HS-27A (cell line): Measurements from ENCODE around the gene DUSP10.

Experiments used
- DNase-seq: peaks from one replicate; pipeline ENCODE4 v3.0.0-alpha.2; 2012; ENCODE audit warnings: low read depth, missing footprints

Gene DUSP10

DNA sequence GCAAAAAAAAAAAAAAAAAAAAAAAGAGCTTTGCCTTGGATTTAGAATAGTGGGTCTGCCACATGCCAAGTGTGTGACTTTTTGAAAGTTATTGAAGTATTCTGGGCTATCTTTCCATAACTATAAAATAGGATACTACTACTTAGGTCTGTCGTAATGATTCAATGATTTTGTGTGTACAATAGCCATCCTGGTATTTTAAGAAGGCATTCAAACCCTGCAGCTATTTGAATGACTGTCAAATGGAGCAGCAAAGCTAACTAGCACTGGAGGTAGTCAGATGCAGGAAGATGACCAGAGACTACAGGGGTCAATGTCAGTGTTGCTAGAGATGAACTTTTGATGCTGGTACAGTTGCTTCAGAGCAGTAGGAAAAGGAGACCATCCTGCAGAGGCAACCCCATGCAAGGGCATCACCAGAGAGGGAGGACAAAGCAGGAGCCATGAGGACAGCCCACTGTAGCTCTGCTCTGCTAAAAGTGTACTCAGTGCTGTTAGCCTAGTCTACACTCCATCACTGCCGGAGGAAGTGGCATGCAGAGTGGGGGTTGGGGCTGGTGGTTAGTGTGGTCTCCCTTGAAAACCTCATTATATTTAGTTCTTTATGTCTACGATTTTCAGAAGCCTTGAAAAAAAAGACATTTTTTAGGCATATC is 29.0 kb downstream of the DUSP10 start:
- DNase-seq = no peak

DNA sequence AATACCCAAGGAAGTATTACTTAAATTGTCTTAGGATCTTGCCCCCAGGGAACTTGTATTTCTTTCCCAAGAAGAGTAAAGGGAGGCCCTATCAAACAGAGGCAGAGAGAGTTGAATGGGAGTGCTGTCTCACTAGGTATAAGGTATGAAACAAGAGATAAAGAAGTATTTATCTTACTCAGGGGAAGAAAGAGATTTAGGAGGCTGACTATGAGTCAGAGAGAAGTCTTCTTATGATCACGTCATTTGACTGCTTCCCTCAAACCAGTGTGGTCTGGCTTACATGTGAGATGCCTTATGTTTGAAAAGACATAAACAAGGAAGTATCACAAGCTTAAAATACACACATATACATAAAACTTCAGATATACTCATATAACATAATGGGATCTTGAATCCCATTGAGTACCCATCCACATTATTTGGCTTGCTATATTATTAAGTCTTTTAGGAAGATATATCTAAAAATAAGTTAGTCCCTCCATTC is 29.6 kb downstream of the DUSP10 start:
- no peak for DNase-seq

DNA sequence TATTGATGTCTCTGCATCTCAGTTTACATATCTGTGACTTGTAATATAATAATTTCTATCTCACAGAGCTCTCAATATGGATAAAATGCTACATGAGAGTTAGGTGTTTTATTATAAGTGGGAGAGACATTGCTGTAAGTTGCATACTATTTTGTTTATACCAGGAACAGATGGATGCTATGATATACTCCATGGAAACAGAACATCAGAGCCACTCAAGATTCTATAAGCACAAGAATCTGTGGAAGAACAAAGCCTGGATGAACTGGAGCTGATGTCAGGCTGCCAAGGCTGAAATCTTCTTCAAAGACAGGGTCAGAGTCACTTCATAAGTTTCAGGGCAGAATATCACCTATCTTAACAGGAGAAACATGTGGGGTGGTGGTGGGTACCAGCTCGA is 30.2 kb downstream of the DUSP10 start:
- no peak for DNase-seq

DNA sequence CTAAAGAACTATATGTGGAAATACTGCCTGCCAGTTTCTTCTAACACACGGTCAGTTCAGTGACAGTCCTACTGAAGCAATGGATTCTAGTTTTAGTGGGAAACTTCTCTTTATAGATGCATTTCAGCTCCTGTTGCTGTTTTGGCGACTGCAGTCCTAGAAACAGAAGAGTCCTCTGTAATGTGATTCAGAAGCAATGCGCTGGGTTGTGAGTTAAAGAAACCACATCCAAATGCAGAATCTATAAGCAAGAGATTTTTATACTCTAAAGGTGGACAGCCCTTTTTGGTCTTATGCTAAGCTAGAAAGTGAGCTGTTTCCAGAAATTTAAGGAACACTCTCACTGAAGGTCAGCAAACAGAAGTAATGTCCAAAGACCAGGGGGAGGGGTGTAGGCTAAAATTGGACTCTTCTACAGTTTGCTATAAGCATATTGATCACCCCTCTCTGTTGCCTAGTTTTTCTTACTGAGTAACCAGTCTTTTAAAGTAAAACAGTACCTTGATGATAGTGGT is 30.8 kb downstream of the DUSP10 start:
- DNase-seq = no peak

DNA sequence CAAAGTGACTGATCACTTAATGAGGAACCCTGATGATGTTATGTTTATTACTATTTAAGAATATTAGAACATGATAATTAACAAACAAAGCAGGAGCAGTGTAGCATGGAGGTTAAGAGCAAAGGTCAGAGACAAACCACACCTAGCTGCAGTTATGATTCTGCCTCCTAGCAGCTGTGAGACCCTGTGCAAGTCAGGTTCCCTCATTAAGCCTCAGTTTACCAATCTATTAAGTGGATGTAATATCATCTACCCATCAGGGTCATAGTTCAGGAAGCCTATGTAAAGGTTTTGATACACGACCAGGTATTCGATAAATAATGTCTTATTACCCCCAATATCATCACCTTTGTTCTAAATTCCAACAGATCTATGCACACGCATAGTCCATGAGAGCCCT is 32.0 kb downstream of the DUSP10 start:
- DNase-seq = no peak

DNA sequence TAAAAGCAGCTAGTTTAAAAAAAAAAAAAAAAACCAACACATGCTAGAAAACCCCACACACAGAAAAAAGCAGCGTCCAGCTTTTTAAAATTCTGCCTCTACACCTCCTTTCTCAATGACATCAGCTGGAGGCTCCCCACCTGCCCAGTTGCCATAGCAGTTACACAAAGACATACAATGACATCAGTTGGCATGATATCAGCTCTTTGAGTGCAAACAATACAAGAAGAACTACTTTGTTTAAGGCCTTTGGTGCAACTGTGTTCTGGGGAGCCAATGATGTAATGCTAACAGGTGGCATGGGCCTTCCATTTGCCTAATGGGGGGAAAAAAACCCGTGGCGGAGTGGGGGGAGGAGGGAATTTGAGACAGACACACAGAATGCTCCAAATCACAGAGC is 32.9 kb downstream of the DUSP10 start:
- DNase-seq = no peak

DNA sequence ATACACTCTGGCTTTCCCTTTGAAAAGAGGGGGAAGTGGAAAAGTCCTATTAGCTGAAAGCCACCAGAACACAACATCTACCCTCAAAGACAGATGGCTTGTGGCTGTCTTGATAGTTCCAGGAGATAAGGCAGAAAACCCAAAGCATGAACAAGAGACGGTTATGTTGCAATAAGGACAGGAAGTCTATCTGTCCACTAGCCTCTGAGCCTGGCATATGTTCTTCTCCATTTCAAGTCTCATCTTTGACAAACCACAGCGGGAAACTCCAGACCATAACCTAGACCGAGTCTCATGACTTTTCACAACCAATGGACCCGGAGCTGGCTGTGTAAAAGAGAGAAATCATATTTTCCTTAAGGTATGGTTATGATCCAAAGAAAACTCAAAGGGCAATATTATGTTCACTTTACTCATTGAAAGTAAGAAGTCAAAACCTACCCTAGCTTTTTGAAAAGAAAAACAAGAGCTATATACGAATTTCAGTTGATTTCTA is 33.8 kb downstream of the DUSP10 start:
- no peak for DNase-seq

DNA sequence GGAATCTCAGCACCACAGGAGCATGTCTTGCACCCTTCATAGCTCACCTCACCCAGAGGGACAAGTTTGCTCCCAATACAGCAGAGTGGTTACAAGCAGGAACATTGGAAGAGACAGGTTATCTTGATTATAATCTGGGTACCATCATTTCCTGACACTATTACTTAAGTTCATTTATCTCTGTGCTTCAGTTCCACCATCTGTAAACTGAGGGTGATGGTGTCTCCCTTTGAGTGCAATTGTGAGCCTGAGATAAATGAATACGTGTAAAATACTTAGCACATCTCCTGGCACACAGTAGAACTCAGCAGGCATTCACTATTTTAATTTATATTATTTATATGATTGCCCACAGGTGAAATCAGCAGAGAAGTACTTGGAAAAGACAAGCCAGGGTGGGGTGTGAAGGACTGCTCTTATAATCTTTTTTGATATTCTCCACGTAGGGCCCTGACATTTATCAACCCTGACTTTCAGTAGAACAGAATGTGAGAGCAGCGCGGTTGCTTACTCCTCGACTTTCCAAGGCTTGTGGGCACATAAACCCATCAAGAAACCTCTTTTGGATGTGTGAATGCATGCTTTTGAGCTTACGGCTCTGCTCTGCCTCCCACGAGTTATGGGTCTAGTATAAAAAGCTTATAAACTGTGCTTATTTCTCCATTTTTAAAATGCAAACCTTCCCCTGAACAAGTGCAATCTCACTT is 34.9 kb downstream of the DUSP10 start:
- no peak for DNase-seq

DNA sequence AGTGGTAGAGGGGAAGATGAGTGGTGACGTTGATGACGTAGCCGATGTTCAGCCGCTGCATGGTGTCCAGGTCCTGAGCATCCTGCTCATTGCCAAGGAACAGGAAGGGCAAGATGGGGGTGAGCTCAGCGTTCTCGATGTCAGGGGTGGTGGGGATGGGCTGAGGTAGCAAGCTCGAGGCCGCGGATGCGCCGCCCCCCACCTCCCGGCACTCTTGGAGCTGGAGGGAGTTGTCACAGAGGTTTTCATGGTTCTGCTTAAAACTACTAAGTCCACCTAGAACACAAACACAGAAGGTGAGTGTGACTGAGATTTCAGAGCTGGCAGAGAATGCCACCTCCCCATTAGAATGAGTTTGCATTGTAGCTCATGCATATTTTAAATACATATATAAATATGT is 35.7 kb downstream of the DUSP10 start:
- no peak for DNase-seq

DNA sequence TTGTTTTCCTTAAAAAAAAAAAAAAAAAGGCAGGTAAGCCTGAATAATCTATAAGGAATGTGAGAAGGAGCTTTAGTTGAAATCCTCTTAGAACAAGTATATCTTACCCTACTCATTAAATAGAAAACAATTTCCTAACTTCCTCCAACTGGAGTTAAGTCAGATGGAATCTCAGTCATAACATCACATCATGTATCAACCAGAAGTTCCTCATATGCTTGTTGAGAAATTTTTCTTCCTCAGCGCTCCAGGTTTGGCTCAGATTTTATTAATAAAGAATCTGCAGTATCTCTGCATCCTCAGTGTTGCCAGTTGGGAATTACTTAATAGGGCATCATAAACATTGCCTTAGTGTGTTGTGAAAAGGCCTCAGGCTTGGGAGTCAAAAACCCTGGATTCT is 37.6 kb downstream of the DUSP10 start:
- no peak for DNase-seq

DNA sequence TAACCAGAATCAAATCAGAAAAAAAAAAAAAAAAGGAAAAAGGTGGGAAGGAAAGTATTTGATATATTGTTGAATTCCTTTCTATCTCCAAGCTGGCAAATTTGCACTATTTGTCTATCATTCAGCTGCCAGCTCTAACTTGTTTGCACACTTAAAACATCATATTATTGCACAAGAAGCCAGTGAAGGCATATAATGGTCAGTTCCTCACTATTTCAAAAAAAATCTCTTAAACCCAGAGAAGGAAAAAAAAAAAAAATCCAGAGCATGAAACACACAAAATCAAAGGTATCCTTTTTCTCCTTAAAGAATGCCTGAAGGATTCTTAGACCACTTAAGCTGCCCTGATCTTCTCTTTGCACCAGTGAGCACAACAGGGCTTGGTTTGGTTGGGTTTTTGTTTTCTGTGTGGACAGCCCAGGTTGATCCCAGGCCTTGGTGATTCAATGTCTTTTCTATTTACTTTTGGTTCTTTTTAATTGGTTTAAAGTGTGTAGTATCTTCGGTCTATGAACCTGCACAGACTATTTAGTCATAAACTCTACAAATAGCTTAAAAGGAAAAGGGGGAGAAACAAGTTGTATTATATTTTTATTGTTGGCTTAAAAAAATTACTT is 40.2 kb downstream of the DUSP10 start:
- no peak for DNase-seq

DNA sequence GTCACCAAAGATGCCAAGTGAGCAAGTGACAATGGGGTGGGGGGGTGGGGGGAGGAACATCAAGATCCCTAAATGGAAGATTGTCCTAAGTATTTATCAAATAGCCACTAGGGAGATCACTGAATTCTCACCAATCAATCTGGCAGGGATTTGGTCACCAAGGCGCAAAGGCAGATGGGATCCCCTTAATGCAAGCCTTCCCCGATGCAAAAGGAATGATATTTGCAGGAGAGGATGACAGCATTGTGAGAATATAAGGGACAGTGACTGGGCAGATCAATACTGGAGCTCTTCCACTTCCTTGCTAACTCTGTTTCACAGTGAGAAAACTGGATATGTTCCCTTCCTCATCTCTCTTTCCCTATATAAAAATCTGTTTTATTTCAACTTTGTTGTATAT is 40.9 kb downstream of the DUSP10 start:
- DNase-seq = no peak

DNA sequence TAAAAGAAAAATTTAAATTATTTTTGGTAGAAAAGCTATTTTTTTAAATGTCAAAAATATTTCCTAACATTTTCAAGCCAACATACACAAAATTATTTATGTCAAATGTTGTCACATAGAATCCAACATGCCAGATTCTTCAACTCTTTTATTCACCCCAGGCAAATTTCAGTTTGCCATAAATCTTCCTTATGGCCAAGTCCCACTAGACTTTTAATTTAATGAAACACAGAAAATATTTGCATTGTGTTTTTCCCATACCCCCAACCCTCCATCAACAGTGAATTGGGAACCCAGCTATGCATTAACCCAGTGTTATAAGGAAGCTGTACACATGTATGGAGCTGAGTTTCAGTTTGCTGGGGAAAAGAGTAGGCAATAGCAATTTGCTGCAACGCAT is 41.4 kb downstream of the DUSP10 start:
- no peak for DNase-seq

DNA sequence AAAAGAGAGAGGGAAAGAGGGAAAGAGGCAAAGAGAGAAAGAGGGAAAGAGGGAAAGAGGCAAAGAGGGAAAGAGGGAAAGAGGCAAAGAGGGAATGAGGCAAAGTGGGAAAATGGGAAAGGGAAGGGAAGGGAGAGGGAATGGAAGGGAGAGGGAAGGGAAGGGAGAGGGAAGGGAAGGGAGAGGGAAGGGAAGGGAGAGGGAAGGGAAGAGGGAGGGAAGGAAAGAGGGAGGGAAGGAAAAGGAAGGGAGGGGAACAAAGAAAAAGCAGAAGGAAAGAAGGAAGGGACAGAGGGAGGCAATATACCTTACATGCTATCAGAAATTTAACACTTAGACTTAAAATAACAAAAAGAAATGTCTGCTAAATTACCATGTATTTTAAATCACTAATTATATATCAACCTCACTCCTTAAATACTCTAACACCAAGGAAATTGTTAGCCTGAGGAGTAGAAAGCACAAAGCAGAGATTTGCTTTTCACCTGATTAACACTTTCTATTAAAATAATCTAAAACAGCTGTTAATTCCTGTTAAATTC is 41.8 kb downstream of the DUSP10 start:
- DNase-seq = no peak

DNA sequence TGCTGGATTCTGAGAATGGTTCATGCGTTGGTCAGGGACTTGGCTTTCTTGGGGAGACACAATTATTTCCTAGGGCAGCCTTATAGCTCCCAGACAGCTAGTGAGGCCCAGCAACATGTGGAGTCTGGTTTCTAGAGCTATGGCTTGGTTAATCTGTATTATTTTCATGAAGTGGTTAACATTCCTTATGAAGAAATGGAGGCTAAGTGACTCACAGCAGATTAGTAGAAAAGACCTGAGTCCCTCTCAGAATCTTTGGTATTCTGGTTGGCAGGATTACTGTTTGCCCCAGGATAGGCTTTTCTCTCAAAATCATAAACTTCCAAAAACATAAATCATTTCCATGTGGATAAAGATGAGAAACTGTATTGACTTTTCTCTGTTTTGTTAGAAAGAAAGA is 42.3 kb downstream of the DUSP10 start:
- DNase-seq = no peak

DNA sequence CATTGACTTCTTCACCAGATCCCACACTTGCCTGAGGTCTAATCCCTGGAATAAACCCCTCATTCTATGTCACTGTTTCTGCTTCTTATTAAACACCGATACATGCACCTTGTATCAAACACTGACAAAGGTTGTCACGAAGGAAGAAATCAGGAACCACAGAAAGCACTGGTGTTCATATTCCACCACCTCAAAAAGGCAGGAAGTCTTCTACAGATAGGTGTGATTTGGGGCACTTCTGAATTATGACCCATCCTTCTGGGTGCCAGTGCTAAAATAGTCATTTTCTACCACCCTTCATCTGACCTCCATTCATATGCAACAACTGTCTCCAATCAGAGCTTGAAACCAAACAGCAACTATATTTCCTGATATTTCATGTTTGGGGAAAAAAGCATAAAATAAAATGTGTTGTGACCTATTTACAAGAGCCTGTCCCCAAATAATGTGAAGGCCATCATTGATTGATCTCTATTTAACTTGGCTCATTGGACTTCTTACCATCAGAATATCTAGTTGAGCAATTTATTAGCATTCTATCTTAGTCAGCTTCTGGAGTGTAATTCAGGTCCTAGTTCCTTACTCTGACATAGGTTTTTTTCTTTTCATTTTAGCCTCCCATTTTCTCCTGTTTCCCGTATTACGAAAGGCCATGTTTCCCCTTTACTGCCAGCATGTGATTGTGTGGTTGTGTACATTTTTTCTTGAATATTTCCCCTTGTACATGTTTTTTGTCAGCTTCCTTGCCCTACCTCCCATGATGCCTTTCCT is 43.1 kb downstream of the DUSP10 start:
- DNase-seq = no peak

DNA sequence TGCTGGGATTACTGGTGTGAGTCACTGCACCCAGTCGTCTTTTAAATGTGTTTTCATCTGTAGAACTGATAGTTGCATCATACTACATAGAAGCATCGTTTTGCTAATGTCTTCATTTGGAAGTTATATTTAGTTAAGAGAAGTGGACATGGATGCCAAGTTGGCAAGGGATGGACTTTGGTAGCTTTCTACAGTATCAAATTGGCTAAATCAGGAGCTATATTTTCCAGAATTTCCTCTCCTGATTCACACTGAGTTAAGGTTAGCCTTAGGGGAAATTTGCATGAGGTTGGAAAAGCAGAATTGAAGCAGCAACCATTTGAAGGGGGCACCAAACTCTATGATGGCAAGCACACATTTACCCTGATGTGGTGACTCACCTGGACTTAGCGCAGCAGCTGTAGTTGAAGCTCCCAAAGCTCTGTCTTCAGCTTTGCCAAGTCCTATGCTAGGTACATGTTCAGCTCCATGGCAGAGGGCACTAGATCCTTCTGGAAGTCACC is 43.9 kb downstream of the DUSP10 start:
- DNase-seq = no peak

DNA sequence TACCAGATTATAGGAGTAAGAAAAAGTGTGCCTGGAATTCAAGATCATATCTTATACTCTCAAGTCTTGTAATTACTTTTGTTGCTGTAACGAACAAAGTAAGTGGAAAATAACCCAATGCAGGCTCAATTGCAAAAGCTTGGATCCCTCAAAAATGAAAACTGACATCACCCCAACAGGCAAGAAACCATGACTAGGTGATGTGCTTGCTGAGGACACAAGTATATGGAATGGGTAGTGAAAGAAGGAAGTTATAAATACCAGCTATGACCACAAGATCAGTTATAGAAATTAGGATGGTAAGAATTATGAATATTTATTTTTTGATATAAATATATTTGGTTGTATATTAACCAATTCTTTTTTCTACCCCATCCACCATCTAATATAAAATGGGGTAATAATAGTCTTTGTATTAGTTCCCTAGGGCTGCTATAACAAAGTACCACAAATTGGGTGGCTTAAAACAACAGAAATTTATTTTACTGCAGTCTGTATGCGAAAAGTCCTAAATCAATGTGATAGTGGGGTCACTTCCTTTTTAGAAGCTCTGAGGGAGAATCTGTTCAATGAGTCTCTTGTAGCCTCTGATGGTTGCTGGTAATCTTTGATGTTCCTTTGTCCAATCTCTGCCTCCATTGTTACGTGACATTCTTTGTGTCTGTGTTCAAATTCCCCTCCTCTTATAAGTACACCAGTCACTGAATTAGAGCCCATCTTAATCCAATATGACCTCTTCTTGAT is 45.0 kb downstream of the DUSP10 start:
- DNase-seq = no peak

DNA sequence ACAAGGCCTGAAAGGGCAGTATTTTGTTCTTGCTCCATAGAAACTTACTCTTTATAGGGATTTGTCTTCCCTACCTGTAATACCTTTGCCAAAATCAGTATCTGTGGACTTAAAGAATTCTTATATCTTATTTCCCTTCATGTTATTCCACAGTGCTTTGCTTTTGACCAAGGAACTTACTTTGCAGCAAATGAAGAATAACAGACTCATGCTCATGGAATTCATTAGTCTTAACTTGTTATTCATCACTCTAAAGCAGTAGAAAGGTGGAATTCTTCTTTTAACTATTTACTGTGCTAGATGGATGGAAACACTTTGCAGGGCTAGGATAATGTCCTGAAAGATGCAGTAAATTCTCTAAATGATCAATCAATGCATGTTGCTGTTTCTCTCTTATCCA is 45.9 kb downstream of the DUSP10 start:
- DNase-seq = no peak

DNA sequence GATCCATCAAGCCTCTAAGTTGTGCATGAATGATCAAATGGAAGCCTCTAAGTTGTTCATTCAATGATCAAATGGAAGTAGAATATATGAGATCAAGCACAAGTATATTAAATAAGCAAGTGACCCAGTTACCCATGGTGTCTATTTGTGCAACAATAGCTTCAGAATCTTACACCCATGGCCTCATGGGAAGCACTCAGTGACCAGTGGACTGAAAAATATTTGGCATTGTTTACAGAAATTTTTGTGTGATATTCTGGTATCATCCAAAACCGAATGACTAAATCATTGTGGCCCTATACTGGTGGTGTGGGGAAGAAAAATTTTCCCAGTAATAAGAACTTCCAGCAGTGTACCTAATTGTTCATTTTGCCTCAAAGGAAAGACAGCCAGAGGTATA is 46.6 kb downstream of the DUSP10 start:
- DNase-seq = no peak

DNA sequence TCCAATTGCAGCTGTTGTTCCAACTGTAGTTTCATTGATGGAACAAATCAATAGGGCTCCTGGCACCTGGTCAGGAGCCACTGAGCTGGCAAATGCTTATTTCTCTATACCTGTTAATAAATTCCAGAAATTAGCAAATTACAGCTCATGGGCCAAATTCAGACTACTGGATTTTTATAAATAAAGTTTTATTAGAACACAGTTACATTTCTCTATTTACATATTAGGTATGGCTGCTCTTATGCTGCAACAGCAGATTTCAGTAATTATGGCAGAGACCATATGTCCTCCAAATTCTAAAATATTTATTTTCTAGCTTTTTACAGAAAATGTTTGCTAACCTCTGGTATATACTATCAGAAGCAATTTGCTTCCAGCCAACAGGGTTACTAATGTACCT is 47.8 kb downstream of the DUSP10 start:
- no peak for DNase-seq
